H1 (cell line): ENCODE measurements around the gene HIC2.
"Not testable (repeated sequence)": the region's sequence is repeated elsewhere in the genome, so short reads cannot be mapped to it uniquely, and the experiment has no call there.

Source experiments
- EZH2 ChIP-seq: fragments of 200-600 bp; sonication (generic); IDR thresholded peaks from 2 replicates; pipeline ENCODE4 v1.7.1; 2012; ENCODE audit warnings: low read depth, mild to moderate bottlenecking, moderate library complexity, low read length, inconsistent platforms; ENCODE audit not compliant: severe bottlenecking
- POLR2A ChIP-seq, 2 experiments: IDR thresholded peaks; 1 replicate in 1 of 2; 2 replicates in 1 of 2; pipeline ENCODE4 v1.6.1; 2011; ENCODE audit warnings: low read depth in 2 of 2, low read length in 2 of 2, mild to moderate bottlenecking in 2 of 2; ENCODE audit errors: control extremely low read depth in 1 of 2
- TF ChIP-seq, protein P1 (sequence below), 3 experiments: IDR thresholded peaks; 1 replicate in 2 of 3; 2 replicates in 1 of 3; pipeline versions ENCODE4 v1.5.1 to v1.6.1; 2011; ENCODE audit warnings: low read length in 3 of 3, mild to moderate bottlenecking in 3 of 3, inconsistent platforms in 2 of 3, low read depth in 1 of 3, moderate library complexity in 1 of 3; ENCODE audit not compliant: insufficient read depth in 1 of 3; ENCODE audit errors: control extremely low read depth in 1 of 3

DNA sequence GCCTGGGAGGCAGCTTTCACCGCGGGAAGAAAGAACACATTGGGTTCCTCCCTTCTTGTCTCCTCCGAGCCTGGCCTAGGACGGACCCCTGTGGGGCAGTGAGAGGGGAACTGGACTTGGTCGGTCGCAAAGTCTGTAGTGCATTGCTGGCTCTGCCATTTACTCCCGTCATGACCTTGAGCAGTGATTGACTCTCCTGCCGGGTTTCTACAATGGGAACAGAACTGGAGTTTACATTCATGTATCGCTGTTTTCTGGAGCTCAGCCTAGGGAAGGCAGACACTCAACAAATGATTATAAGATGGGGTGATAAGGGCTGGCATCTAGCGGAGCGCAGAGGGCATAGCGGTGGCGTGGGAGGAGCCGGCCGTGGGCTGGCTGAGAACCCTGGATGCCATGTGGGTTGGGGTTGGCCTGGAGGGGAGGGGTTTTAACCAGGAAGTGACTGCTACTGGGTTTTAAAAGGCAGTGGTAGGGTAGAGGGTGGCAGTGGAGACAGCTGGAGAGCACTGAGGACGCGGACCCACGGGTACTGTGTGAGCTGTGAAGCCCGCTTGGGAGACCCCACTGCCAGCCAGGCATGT is 3.1 kb downstream of the HIC2 start:
- TF ChIP-seq, protein P1, sequence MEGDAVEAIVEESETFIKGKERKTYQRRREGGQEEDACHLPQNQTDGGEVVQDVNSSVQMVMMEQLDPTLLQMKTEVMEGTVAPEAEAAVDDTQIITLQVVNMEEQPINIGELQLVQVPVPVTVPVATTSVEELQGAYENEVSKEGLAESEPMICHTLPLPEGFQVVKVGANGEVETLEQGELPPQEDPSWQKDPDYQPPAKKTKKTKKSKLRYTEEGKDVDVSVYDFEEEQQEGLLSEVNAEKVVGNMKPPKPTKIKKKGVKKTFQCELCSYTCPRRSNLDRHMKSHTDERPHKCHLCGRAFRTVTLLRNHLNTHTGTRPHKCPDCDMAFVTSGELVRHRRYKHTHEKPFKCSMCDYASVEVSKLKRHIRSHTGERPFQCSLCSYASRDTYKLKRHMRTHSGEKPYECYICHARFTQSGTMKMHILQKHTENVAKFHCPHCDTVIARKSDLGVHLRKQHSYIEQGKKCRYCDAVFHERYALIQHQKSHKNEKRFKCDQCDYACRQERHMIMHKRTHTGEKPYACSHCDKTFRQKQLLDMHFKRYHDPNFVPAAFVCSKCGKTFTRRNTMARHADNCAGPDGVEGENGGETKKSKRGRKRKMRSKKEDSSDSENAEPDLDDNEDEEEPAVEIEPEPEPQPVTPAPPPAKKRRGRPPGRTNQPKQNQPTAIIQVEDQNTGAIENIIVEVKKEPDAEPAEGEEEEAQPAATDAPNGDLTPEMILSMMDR (IDR thresholded peaks at IDR 0.05; ENCODE audit: control extremely low read depth in 1 of 3, insufficient read depth in 1 of 3, low read depth in 1 of 3, low read length in 3 of 3) = not testable (repeated sequence)
- TF ChIP-seq EZH2; POLR2A (IDR thresholded peaks at IDR 0.05; ENCODE audit: control extremely low read depth in 1 of 2, low read depth in 2 of 2, low read length in 2 of 2): not testable (repeated sequence)
